ENCODE results near the gene TRPC3. TPM values are rescaled to one million over a fixed set of nuclear protein-coding genes. Genes with fewer than 3 reads are reported as not detected.
"Not testable (repeated sequence)": the region's sequence is repeated elsewhere in the genome, so short reads cannot be mapped to it uniquely, and the experiment has no call there.

TRPC3 gene
- polyA plus RNA-seq, 4 donors: 0.97 to 1.2 (median 1.0) TPM

- peak in 2 of 4 donors; percentile 12 to 20 for DNase-seq (ENCODE audit: low read depth in 4 of 4, low spot score in 3 of 4)
Measured at GRCh38 chr4:121950680-121951520, 960 bp downstream of the TRPC3 start.

DNA sequence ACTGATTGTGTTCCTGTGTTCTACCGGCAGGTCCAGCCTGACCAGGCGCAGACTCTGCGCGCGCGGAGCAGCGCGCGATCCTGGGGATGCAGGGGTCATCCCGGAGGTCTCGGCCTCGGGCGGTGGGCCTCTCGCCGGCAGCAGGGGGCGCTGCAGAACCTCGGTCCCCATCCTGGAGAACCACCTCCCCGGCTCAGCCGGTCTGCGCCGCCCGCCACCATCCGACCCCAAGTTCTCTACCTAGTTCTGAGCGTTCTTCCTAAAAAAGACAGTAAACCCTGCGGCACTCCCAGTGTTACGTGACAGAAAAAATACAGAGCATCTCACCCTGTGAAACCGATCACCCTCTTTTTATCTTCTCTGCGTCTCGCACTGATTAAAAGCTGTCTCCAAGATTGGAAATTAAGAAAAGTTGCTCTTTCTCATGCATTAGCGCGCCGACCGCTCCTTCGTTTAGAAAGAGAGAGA, 1.6 kb downstream of the TRPC3 start:
- DNase-seq (ENCODE audit: low read depth in 4 of 4, low spot score in 3 of 4): peak; percentile 28 to 73 (median 44)

GRCh38 chr4:121946644-121947043, 5.2 kb downstream of the TRPC3 start:
- no peak for DNase-seq (ENCODE audit: low read depth in 4 of 4, low spot score in 3 of 4)

DNA sequence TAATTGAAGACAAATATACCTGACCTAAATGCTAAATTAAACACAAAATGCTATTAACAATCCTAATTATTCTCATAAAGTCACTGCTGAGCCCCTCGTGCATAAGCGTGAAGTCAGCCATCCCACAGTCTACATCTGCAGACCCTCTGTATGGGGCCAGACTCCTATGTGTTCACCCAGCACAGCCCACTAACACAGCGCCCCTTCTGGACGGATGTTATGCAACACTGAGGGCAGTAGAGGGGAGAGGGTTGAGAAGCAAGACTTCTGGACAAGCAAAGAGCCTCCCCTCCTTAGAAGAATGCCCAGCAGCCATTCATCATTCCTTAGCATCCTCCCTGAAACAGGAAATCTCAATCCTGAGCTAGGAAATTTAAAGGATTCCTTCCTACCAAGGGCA, 7.9 kb downstream of the TRPC3 start:
- DNase-seq (ENCODE audit: low read depth in 4 of 4, low spot score in 3 of 4): no peak

DNA sequence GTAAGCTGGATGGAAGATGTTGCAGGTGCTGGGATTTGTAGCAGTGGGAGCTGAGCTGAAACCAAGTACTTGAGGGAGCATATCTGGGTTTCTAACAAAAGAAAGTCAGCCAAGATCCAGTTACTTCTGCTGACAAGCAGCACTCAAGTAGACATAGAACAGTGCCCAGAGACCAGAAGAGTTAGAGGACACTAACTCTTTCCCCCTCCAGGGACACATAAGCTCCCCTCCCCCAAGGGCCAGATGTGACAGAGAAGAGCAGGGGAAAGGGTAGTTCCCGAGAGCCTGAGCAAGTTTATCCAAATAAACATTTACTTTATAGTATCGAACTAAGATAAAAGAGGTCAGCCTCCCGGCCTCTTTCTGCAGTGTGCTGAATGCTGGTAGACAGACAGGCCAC, 12.2 kb downstream of the TRPC3 start:
- no peak for DNase-seq (ENCODE audit: low read depth in 4 of 4, low spot score in 3 of 4)

DNA sequence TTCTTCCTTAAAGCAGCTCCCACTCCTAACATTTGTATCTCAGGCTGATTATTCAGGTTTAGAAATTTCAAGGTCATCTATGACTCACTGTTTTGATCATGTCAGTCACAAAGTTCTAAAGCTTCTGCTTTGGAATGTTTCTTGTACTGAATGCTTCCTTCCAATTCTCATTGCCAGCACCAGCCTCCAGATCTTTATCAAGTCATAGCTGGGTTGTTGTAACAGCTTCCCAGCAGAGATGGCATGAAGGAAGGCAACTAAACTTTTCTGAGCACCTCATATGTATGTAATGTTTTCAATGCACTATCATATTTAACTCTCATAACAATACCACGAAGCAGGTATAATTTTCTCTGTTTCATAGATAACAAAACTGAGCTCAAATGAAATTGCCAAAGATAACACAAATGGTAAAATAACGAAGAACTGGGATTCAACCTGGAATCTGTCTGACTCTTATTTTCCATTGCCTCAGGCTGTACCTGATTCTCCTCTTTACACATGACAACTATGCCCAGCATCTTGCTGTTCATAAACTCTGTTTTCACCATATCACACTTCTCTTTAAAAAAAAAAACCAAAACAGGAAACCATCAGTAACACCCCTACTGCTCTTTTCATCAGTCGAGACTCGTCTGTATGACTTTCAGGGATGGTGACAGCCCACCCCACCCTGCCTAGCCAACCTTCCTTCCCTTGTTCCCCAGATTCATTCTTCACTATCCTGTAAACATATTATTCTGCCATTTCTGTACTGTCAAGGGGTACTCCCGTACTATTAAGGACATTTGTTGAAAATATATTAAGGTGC, 13.4 kb downstream of the TRPC3 start:
- no peak for DNase-seq (ENCODE audit: low read depth in 4 of 4, low spot score in 3 of 4)

GRCh38 chr4:121936101-121936500, 15.8 kb downstream of the TRPC3 start:
- DNase-seq (ENCODE audit: low read depth in 4 of 4, low spot score in 3 of 4): no peak

DNA sequence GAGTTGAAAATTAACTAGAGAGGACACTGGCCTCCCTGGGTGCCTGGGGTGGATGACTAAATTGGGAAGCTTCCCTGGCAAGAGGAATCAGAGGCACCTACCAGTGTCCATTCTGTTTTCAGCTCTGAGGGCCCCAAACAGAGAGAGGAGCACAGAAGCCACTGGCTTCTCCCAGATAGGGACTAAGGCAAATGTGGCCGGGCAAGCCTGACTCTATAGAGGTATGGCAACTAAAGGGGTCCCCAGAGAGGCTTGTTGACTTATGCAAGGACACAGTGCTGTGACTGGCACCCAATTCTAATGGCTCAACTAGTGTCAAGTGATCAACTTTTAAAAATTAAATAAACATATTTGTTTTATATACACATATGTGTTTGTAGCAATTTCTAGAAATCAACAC, 17.2 kb downstream of the TRPC3 start:
- no peak for DNase-seq (ENCODE audit: low read depth in 4 of 4, low spot score in 3 of 4)

DNA sequence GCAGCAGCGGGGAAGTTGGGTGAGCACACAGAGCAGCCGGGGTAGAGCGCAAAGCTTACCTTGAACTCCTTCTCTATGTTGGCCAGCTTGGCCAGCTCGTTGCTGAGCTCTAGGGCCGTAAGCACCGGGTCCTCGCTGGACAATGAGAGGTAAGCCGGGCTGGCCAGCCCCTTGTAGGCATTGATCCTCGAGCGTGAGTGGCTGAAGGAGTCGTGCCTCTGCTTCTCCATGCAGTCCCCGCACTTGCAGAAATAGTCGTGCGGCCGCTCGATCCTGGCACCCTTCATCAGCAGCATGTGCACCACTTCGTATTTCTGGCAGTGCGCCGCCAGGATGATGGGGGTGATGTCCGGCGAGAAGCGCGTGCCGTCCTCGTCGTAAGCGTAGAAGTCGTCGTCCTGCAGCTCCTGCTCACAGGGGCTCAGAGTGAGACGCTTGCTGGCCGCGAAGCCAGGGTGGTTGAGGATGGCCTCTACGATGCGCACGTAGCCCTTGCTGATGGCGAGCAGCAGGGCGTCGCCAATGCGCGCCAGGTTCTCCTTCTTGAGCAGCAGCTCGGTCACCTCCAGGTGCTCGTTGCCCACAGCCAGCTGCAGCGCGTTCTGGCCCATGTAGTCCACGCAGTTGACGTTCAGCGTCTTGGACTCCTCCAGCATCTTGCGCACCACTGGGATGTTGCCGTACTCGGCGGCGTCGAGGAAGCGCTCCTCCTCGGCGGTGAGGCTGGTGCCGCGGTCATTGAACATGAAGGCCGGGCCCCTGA, 19.5 kb downstream of the TRPC3 start:
- DNase-seq (ENCODE audit: low read depth in 4 of 4, low spot score in 3 of 4): no peak

GRCh38 chr4:121930304-121930703, 21.6 kb downstream of the TRPC3 start:
- no peak for DNase-seq (ENCODE audit: low read depth in 4 of 4, low spot score in 3 of 4)

DNA sequence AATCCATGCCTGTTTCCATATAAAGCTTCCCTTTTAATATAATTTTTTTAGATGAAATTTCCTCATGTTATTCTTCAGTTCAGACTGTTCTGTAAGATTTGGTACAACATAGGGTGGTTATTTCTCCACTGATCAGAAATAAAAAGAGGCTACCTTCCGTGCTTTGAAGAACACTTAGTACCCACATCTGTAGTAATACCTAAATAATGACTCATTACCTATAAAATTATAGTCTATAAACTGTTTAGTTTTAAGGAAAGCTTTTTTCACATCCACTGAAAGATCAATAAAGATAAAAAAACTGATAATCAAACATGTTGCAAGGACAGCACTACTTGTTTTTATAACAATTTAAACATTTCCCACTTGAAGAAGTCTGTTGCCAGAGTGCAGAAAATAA, 23.9 kb downstream of the TRPC3 start:
- DNase-seq (ENCODE audit: low read depth in 4 of 4, low spot score in 3 of 4): no peak

DNA sequence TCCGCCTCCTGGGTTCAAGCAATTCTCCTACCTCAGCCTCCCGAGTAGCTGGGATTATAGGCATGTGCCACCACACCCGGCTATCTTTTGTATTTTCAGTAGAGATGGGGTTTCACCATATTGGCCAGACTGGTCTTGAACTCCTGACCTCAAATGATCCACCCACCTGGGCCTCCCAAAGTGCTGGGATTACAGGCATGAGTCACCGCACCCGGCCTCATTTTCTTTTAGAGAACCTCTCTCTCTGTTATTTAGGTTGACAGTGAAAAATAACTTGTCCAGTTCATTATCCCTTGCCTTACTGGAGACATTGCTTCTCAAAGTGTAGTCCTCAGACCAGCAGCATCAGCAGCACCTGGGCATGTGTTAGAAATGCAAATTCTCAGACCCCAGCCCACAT, 25.4 kb downstream of the TRPC3 start:
- DNase-seq (ENCODE audit: low read depth in 4 of 4, low spot score in 3 of 4): not testable (repeated sequence)

GRCh38 chr4:121923306-121923705, 28.6 kb downstream of the TRPC3 start:
- DNase-seq (ENCODE audit: low read depth in 4 of 4, low spot score in 3 of 4): no peak

DNA sequence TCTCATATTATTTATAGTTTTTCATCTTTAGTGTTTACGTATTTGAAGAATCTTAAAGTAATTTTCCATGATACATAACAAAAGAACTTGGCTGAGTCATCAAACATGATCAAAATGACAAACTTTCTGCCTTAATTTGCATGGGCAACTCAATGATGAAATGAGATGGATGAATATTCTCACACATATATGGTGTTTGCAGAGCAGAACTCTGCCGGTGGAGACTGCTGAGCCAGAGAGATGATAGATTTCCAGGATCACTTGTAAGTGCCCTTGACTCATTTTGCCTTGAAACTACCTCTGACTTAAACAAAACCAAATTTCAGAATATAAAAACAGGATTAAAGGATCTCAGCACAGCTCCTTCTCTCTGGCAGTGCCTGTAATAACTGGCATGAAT, 38.2 kb downstream of the TRPC3 start:
- DNase-seq (ENCODE audit: low read depth in 4 of 4, low spot score in 3 of 4): no peak

GRCh38 chr4:121908346-121908745, 43.5 kb downstream of the TRPC3 start:
- DNase-seq (ENCODE audit: low read depth in 4 of 4, low spot score in 3 of 4): no peak

DNA sequence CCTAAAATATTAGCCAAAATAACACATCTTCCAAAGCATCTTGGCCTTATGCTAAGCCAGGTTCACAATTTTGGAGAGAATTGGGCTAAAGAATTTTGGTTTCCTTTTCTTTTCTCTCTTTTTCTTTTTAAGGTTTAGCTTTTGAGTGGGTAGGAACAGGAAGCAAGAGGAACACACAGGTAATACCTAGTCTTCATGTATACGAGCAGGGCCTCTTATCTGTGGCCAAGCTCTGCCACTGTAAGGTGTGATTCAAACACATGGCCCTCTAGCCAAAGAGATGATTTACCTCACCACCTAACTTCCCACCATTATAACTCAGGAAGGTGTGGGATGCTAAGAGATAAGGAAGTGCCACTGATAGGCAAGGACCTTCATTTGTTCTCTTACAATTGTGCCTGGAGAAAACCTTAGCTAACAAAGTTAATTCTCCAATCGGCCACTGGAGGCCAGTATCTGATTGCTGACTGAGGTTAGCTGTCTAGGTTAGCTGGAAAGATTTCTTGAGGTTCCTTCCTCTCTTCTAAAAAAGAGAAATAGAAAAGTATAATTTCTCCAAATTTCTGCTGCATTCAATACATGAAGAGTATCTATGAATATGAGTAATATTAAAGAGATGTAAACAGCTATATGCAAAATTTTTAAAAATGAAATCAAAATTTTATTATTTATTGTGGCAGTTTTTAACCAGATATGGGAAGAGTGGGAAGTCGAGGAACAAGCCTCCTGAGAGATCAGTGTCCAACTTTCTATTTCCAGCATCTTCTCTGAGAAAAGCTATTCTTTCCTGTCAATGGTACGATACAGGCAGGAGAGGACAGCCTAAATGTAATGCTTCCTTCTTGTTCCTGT, 51.5 kb downstream of the TRPC3 start:
- DNase-seq (ENCODE audit: low read depth in 4 of 4, low spot score in 3 of 4): peak; percentile 15 to 33 (median 29)

- DNase-seq (ENCODE audit: low read depth in 4 of 4, low spot score in 3 of 4): no peak
Measured at GRCh38 chr4:121898150-121898549, 53.7 kb downstream of the TRPC3 start.

DNA sequence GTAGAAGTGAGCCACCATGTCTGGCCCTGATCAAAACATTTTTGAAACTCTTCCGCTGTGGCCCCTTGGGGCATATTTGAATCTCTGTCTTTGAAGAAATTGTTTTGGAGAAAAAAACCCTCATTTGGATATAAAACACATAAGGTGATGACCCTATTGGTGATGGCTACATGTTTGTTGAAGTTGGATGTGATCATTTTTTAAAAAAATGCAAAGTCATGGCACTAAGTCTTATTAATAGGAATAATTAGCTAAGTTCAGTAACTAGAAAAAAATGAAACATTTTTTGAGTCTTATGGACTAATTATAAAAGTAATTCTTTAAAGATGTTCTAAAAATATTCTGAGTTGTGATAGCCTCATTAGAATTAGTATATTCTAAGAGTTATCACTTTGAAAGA, 63.7 kb downstream of the TRPC3 start:
- no peak for DNase-seq (ENCODE audit: low read depth in 4 of 4, low spot score in 3 of 4)

DNA sequence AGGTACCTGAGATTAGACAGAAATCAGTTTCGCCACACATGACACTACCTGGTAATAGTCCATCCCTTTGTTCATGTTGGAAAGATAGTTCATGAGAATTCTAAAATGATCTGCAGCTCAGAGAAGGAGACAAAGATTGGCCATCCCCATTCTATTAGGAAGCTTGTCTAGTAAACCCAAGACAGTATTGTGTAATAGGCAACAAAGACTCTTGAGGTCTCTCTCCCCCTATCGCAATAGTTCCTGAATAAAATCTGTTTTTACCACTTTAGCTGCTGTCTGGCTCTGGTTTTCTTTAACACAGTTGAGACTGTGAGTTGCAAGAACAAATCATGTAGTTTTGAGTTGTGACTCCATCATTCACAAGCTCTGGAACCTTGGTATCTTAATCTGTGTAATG, 66.7 kb downstream of the TRPC3 start:
- no peak for DNase-seq (ENCODE audit: low read depth in 4 of 4, low spot score in 3 of 4)

DNA sequence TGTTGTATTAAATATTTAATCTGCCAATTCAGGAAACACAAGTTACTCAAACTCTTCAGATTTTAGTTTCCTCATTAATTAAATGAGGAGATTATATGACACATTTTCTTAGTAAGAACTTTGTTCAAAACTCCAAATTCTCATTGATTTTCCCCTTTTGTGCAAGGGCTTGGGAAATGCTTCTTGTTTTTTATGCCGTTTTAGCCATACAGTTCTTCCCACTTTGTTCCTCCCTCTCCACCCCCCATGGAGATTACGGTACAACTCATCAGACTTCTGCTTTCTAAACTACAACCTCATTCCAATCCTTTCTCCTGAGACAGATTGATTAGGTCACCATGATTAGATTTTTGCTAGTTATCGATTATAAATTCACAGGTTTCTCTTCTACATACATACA, 70.7 kb downstream of the TRPC3 start:
- no peak for DNase-seq (ENCODE audit: low read depth in 4 of 4, low spot score in 3 of 4)

Data from right renal pelvis (tissue), 4 donors.